Measurements from ENCODE around the gene CDH8.

The CDH8 gene, protein sequence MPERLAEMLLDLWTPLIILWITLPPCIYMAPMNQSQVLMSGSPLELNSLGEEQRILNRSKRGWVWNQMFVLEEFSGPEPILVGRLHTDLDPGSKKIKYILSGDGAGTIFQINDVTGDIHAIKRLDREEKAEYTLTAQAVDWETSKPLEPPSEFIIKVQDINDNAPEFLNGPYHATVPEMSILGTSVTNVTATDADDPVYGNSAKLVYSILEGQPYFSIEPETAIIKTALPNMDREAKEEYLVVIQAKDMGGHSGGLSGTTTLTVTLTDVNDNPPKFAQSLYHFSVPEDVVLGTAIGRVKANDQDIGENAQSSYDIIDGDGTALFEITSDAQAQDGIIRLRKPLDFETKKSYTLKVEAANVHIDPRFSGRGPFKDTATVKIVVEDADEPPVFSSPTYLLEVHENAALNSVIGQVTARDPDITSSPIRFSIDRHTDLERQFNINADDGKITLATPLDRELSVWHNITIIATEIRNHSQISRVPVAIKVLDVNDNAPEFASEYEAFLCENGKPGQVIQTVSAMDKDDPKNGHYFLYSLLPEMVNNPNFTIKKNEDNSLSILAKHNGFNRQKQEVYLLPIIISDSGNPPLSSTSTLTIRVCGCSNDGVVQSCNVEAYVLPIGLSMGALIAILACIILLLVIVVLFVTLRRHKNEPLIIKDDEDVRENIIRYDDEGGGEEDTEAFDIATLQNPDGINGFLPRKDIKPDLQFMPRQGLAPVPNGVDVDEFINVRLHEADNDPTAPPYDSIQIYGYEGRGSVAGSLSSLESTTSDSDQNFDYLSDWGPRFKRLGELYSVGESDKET

DNA sequence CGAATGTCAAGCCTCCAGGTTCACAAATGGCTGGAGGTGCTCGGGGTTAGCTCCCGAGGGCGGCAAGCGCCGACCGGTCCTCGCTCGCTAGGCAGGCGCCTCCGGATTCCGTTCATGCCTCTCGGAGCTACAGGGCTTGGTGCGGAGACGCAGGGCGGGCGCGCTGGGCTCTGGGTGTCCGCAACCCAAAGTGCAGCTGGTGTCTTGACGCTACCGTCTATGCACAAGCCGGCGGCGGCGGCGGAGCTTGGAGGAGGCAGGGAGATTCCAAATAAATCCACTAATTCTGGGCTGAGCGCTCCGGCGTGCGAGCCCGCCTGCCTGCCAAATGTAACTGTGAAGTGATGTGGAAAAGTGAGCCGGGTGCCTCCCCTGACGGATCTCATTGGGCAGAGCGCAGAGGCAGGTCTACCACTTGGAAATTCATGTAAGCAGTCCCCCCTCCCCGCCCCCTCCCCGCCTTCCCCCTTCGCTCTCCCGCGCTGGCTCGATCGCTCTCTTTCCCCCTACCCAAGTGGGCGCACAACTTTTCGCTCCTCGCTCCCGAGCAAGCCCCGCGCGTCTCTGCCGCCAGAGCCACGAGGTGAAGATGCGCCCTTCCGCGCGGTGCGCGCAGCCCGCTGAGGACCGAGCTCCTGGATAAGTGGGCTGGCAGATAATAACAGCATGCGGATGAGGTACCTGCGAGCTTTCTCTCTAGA is at the start of gene CDH8:
Gene CDH8 (minus strand): TSS at position 338 of the 701 bp plus-strand sequence. CDS start 15,035 bp downstream, outside the sequence.
- DNase-seq (ENCODE audit: low read depth) = no peak

DNA sequence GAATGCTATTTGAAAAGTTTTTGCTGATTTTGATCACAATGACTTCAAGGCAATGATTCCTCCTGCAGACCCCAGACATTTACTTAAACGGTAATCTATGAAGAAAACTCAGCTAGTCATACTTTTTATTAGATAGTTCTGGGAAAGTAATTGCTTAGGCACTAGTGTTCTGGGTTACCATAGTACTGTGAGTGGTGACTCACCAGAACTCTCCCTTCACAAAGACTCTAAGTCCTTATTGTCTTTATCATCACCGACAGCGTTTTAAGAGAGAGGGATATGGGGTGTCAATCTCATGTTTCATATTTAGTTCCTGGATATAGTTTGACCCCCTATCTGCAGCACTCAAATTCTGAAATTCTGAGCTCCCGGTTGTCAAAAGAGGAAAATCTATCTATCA is 43.0 kb upstream of the CDH8 start:
- DNase-seq (ENCODE audit: low read depth) = no peak

DNA sequence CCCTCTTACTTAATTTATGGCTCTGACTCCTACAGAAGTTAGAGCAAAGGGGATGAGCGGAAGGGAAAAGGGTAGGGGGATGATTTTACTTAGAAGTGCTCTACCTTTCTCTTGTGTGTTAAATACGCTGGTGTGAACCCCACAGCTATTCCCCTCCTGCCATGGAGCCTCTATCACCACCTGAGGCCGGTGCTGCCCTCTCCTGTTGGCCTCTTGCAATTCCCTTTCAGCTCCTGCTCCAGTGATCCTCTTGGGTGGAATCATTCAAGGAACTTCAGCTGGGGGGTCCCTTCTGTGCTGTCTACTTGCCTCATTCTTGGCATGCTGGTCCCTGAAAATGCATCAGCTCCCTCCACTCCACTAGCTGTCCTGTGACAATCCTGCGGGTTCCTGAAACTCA is 41.8 kb upstream of the CDH8 start:
- no peak for DNase-seq (ENCODE audit: low read depth)

DNA sequence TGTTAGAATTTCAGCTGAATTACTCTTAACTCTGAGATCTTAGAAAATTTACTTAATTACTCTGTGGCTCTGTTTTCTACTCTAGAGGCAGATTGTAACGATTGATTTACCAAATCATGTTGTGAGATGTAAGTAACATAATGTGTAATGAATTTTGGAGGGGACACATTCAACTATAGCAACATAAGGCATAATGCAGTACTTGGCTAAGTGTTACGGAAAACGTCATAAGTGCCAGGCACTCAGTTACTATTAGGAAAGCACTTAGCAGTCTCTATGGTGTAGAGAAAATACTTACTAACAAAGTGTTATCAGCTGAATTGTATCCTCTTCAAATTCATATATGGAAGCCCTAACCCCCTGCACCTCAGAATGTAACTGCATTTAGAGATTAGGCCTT is 40.6 kb upstream of the CDH8 start:
- no peak for DNase-seq (ENCODE audit: low read depth)

DNA sequence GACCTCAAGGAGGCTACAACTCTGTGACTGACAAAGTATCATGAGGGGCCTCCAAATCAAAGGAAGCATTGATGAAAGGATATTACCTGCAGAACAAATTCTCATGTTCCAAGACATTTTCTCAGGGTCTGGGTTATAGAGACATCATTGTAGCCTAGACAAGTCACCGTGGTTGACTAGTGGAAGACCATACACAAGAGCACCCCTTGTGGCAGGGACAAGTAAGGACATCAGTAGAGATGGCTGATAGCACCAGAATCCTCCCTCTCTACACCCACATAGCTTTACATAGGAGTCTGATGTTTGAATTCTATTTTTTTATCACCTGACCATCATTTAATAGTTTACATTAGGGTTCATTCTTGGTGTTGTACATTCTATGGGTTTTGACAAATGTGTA is 32.5 kb upstream of the CDH8 start:
- no peak for DNase-seq (ENCODE audit: low read depth)

DNA sequence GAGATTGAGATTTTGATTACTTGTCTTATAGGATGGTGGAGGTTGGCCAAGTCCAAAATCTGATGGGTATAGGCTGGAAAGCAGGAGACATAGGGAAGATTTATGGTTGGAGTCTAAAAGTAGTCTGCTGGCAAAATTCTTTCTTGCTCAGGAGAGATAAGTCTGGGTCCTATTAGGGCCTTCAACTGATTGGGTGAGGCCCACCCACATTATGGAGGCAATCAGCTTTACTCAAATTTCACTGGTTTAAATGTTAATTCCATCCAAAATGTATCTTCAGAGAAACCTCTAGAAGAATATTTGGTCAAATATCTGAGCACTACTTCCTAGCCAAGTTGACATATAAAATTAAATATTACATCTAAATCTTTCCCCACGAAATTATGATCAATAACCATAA is 31.7 kb upstream of the CDH8 start:
- DNase-seq (ENCODE audit: low read depth) = no peak

DNA sequence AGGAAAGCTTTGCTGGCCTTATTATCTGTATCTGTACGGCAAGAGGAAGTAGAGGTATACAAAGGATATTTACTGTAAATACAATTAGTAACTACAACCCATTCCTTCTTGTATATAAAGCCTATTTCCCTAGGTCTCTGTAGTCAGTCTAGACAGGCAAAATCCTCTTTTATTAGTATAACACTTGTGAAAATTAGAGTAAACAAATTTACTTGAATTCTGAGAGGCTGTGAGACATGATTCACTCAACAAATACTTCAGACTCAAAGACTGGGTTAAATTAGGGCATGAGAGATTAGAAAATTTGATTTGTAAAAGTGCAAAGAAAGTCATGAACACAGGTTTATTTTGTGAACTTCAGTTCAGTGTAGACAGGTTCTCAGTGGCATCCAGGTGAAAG is 30.9 kb upstream of the CDH8 start:
- DNase-seq (ENCODE audit: low read depth) = no peak

DNA sequence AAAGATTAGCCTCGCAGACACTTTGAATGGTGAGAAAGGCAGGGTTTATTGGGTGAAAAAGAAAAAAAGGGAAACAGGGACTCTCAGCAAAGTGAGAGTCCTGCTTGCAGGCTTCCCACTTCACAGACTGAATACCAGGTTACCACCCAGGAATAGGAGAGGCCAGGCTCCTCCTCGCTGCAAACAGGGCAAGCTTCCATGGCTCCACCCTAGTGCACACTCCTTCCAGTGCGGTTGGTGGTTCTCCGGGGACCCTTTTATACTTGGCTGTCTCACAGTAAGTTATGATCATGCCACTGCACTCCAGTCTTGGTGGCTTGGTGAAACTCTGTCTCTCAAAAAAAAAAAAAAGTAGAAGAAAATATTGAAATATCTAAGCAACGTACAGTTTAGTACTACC is 30.5 kb upstream of the CDH8 start:
- DNase-seq (ENCODE audit: low read depth) = no peak

DNA sequence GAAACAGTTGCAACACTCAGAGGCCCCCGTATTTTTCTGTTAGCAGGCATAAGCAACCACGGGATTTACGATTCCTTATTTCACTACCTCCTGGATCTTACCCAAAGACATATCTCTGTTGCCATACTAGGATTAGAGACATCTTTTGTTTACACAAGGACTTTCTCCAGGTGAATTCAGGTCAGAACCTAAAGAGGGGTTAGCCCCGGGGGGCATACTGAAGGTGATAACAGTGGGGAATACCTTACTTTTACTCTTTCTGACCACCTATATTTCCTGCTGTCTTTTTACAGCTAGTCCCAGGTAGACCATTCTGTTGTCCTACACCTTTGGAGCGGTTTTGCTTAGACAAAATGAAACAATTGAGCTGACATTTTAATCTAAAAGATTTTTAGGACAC is 27.9 kb upstream of the CDH8 start:
- no peak for DNase-seq (ENCODE audit: low read depth)

DNA sequence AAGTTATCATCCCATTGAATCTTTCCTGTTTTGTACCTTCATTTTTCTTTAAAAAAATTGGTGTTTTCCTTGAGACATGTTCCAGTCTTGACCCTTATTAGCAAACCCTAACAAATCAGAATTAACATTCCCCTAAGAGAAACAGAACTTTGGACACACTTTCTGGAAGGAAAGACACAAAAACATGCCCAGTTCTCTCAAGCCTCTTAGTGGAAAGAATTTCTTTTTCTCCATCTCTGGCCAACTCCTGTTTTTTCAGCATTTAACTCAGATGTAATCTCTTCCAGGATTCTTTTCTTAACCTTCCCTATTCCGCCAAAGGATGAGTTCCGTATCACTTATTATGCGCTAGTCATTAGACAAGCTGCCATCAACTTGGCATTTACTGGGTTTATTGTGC is 23.9 kb upstream of the CDH8 start:
- DNase-seq (ENCODE audit: low read depth) = no peak

DNA sequence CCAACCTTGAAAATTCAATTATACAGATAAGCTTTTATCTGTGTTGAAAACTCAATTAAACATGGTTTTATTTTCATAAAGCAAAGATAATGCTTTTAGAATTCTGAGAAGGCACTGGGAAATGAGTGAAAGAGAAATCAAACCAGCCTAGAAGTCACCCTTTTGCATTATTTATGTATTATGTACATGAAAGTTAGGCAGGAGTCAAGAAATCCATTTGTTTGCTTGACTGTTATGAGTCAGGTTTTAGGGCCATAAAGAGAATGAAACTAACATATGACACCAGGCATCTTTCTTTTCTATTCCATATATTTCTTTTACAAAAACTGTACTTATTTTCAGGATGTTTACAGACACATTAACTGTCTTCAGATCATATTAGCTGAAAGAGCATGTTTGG is 23.3 kb upstream of the CDH8 start:
- DNase-seq (ENCODE audit: low read depth) = no peak

DNA sequence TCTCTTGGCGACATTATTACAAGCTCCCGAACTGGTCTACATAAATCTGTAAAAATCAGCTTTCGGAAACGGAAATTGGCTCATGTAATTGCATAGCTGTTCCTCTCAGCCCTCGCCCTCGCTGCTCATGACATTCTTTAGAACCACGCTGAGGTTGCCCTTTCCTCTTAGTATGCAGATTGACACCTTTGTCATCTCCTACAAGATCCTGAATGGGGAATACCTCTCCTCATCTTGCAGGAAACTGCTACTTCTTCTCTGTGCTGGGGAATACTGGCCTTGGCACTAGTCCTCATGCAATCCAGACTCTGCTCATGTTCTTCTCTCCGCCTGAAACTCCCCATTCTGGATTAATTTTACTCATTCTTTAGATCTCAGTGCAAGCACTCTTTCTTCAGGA is 22.2 kb upstream of the CDH8 start:
- DNase-seq (ENCODE audit: low read depth) = no peak

DNA sequence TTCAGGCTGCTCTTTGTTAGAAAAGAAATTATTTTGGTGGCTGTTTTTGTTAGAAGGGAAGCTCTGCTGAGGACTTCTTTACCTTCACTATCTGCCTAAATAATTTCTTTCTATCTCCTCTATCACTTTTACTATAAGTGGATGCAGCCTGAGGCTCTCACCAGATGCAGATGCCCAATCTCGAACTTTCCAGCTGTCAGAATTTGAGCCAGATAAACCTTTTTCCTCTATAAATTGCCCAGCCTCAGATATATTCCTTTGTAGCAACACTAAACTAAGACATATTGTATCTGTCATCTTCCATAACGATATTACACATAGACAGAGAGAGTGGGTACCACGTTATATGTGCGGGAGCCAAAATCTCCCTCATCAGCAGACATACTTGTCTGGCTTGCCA is 15.7 kb upstream of the CDH8 start:
- no peak for DNase-seq (ENCODE audit: low read depth)

DNA sequence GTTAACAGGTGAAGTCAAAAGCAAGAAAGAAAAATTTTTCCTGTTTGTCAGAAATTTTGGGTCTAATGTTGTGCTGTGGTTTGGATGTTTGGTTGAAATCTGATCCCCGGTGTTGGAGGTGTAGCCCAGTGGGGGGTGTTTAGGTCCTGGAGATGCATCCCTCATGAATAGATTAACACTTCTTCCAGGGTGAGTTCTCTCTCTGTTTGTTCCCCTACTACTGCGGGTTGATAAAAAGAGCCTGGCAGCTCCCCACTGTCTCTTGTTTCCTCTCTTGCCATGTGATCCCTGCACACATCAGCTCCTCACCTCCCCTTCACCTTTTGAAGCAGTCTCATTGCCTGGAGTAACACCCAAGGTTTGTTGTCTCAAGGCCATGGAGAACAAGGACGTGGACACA is 14.6 kb upstream of the CDH8 start:
- no peak for DNase-seq (ENCODE audit: low read depth)

DNA sequence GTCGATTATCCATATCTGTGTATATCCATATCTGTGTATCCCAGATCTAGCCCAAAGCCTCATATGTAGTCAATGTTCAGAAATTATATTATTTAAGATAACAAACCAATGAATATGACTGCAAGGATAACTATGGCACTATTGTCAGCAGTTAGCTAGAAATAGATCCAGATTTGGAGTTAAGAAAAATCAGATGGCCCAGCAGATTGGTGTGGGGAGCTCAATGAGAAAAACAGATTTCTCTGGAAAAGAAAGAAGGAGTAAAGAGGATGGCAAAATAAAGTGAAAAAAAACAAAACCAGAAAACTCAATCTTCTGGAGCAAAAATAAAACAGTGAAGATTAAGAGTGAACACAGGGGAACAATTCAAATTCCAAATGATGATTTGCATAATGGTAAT is 10.6 kb upstream of the CDH8 start:
- DNase-seq (ENCODE audit: low read depth) = no peak

DNA sequence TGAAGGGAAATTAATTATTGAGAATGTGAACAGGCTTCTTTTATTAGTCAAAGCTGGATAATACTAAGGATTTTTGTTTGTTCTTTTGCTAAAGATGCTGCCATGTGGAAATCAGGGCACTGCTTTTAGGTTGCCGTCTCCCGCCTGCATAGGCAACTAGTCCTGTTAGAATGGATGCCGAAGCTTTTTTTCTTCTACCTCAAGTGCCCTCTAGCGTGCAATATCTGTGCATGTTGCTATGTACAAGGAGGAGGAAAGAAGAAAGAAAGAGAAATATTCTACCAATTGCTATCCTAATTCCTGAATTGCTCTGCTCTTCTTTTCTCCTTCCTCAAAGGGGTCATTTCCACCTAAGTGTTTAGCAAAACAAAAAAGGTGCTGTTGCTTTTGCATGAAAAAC is 5.2 kb upstream of the CDH8 start:
- peak; percentile 22 for DNase-seq (ENCODE audit: low read depth)

DNA sequence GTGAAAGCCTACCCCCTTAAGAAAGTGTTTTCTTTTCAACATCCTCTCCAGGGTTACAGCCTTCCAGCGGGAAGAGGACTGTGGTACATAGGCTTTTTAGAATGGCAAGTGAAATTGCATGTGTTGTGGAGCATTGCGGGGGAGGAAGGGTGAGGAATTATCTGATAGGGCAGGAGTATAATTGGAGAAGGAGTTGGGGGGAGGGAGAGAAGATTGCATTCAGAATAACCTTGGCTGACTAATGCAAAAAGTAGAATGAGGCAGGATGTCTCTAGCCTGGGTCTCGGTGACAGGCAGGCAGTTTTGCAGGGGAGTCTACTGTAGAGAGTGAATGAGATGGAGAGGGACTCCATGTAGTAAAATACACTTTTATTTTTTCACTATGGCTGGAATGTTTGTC is 2.4 kb upstream of the CDH8 start:
- no peak for DNase-seq (ENCODE audit: low read depth)

DNA sequence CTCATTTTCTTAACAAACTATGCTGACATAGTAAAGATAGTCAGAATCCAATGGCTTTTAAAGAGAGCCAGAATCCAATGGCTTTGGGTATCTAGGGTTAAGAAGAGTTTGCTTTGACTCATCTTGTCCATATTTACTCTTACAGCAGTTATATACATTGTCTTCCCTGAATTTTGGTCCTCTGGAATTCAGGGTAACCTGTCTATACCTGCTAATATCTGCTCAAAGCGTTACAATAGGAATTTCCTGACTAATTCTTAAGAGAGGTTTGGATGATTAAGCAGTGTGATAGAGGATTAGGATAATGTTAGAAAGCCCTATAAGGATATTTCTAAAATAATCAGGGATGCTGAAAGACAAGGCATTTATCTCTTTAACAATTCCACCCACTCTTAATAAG is 2.0 kb upstream of the CDH8 start:
- DNase-seq (ENCODE audit: low read depth) = no peak

DNA sequence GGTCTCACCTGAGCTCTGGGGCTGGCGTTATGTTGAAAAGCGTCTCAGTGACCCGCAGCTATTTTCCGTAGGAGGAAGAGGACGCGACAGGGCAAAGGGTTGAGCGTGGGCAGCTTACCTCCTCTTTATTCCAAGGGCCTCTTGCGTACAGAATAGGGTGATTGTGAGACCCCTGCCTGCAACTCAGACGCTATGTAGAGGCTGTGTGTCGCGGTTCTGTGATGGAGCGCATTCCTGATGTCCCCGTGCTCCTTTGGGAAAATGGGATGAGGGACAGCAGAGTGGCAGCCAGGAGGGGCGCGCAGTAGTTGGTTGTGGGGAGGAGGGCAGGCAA is 531 bp upstream of the CDH8 start:
- DNase-seq (ENCODE audit: low read depth) = no peak

DNA sequence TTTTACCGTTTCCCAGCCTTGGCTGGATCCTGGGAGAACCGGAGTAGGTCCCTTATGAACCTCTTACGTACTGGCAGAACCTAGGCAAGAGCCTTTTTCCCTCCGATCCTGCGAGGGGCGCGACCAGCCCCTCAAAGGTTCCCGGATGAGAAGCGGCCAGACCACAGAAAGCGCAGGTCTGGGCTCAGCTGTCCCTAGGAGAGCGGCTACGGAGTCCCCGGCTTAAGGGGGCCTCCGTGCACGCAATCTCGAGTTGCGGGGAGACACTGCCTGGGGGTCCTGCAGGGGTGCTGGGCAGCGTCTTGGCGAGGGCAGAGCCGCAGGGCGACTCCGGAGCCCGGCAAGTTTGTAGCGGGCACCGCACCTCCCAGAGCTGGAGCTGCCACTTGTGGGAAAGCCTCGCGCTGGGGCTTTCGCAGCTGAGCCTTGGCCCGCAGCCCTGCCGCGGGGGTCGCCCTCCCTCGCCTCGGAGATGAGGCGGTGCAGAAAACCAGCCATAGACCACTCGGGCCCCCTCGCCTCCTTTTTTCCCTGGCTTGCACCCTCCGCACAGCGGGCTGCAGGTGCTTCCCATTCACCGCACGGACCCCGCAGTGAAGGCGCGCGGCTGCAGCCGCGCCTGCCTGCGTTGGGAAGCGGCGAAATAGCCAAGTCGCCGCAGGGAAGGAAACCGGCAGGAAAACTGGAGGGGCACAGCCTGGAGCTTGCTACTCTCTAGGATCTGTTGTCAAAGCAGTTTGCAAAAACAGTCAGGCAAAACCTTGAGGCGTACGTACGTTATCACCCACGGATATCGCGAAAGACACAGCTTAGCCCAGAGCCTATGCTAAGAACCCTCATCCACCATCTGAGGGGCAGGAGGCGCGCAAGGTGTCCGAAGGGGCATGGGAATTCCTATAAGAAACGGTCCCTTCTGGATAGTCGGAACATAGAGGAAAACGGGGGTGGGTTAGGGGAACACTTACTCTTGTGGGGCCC is 834 bp downstream of the CDH8 start:
- DNase-seq (ENCODE audit: low read depth) = no peak

DNA sequence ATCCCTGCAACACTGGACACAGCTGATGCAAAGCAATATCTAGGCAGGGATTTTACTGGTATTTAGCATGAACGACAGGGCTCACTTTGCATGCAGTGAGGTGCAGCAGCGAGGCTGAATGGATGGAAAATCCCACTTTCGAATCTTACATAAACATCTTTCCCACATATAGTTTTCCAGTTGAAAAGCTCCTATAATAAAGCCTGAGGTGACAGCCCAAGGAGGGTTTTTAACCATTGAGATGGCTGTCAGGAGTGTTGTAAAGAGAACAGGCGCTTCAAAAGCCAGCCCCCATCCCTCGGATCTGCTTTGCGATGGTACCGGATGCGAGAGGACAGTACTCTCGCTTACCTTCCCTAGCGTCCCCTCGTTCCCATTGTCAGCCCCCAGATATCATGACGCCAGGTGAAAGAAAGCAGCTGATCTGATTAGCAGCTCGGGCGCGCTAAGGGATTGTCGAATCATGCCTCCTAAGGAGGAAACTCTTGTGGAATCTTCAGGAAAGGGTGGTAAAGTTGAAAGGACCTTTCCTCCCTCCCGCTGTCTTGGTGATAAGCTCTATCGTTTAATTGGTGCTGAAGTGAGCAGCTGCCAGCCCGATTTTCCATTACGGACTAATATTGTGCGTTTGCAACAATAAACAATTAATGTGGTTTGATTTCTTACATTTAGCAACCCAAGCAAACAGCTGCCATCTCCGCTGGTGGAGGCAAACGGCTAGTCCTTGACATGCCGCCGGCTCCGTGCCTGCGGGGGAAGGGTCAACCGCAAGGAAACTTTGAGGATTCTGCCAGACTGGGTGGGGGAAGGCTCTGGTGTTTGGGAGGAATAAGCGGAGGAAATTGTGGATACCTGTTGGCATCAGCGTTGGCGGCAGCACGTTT is 1.8 kb downstream of the CDH8 start:
- no peak for DNase-seq (ENCODE audit: low read depth)

Measured in iris pigment epithelial cell (primary cell).